Keratinocyte (primary cell): ENCODE measurements around the gene CDC42EP5. TPM values are rescaled to one million over a fixed set of nuclear protein-coding genes. Genes with fewer than 3 reads are reported as not detected.
A peak's percentile ranks its signal among the peaks of the same experiment; 100 is the strongest.

Experiments used
- DNase-seq: peaks from one replicate; pipeline ENCODE4 v3.0.0-alpha.2; 2011; ENCODE audit warnings: low read depth, missing footprints, low spot score
- FAIRE-seq: peaks from 2 replicates; lab custom pipeline; 2011; peaks lifted over from hg19 to GRCh38; lab: Jason Lieb, UNC
- H2AFZ ChIP-seq: 2 replicates; pipeline ENCODE4 v1.6.0; 2012; ENCODE audit warnings: low read length, control low read depth, inconsistent platforms; ENCODE audit not compliant: control insufficient read depth
- H3K27ac ChIP-seq: 2 replicates; pipeline ENCODE4 v1.5.1; 2011; ENCODE audit warnings: low read length; ENCODE audit not compliant: control insufficient read depth, insufficient read depth
- H3K27me3 ChIP-seq: 3 replicates; pipeline ENCODE4 v1.6.0; 2011; ENCODE audit warnings: low read length; ENCODE audit not compliant: control insufficient read depth, insufficient read depth; ENCODE audit errors: extremely low read depth
- H3K36me3 ChIP-seq, 2 experiments: 2 replicates in 1 of 2; 3 replicates in 1 of 2; pipeline ENCODE4 v1.5.1; 2011; ENCODE audit warnings: low read length in 2 of 2, mild to moderate bottlenecking in 1 of 2; ENCODE audit not compliant: control insufficient read depth in 2 of 2, insufficient read depth in 2 of 2; ENCODE audit errors: extremely low read depth in 1 of 2
- H3K4me1 ChIP-seq: 3 replicates; pipeline ENCODE4 v1.5.1; 2011; ENCODE audit warnings: low read length; ENCODE audit not compliant: control insufficient read depth, insufficient read depth; ENCODE audit errors: extremely low read depth
- H3K4me2 ChIP-seq: 3 replicates; pipeline ENCODE4 v1.6.0; 2011; ENCODE audit warnings: low read depth, low read length; ENCODE audit not compliant: control insufficient read depth, insufficient read depth; ENCODE audit errors: extremely low read depth
- H3K4me3 ChIP-seq, 3 experiments: fragments of 200-600 bp in 1 of 3; sonication (generic) in 1 of 3; 2 replicates in 2 of 3; 3 replicates in 1 of 3; pipeline ENCODE4 v1.5.1; 2011 to 2016; ENCODE audit warnings: low read length in 3 of 3, mild to moderate bottlenecking in 3 of 3, control low read depth in 2 of 3, inconsistent platforms in 1 of 3, low read depth in 1 of 3, mixed read lengths in 1 of 3, mixed run types in 1 of 3, moderate library complexity in 1 of 3; ENCODE audit not compliant: control insufficient read depth in 2 of 3, insufficient read depth in 2 of 3; ENCODE audit errors: extremely low read depth in 1 of 3
- H3K79me2 ChIP-seq: 2 replicates; pipeline ENCODE4 v1.6.0; 2012; ENCODE audit warnings: low read length; ENCODE audit not compliant: control insufficient read depth, insufficient read depth
- H3K9ac ChIP-seq: 3 replicates; pipeline ENCODE4 v1.6.0; 2011; ENCODE audit warnings: low read length; ENCODE audit not compliant: control insufficient read depth, insufficient read depth; ENCODE audit errors: extremely low read depth
- H3K9me1 ChIP-seq: 3 replicates; pipeline ENCODE4 v1.6.0; 2011; ENCODE audit warnings: low read length; ENCODE audit not compliant: control insufficient read depth, insufficient read depth; ENCODE audit errors: extremely low read depth
- H3K9me3 ChIP-seq: 2 replicates; pipeline ENCODE4 v1.5.1; 2012; ENCODE audit warnings: low read depth, low read length; ENCODE audit not compliant: control insufficient read depth
- H4K20me1 ChIP-seq: 3 replicates; pipeline ENCODE4 v1.6.0; 2011; ENCODE audit warnings: low read length; ENCODE audit not compliant: control insufficient read depth, insufficient read depth; ENCODE audit errors: extremely low read depth
- EZH2 ChIP-seq: IDR thresholded peaks from one replicate; pipeline ENCODE4 v1.6.1; 2012; ENCODE audit warnings: inconsistent platforms, mild to moderate bottlenecking, low read length, moderate library complexity
- dilution Hi-C: fragments of 300-500 bp; cut with MboI; formaldehyde crosslinking; loops from one replicate; pipeline ENCODE4 v1.7.0; 2020; ENCODE audit warnings: low sequenced_read_pairs; ENCODE audit not compliant: extremely low pct_ligation_motif_present
- polyA plus RNA-seq, 5 experiments: library from polyadenylated mRNA; depleted of rRNA in 3 of 5; stranded (reverse) in 3 of 5; stranded (forward) in 1 of 5; unstranded in 1 of 5; fragments of >200 nt; gene quantifications; 1 replicate in 1 of 5; 2 replicates in 3 of 5; 3 replicates in 1 of 5; pipeline versions ENCODE4 v1.2.1 to v1.2.3, GENCODE V29; 2011 to 2012; ENCODE audit warnings: missing spikeins in 2 of 5, low read depth in 1 of 5, low replicate concordance in 1 of 5
- TF ChIP-seq, protein P1 (sequence below), 3 experiments: IDR thresholded peaks in 1 of 3; conservative IDR thresholded peaks in 1 of 3; optimal IDR thresholded peaks in 1 of 3; 2 replicates in 2 of 3; 3 replicates in 1 of 3; pipeline versions ENCODE3 to v1.5.1; 2011; ENCODE audit warnings: low read length in 3 of 3, mild to moderate bottlenecking in 3 of 3, moderate library complexity in 2 of 3, control low read depth in 1 of 3, inconsistent platforms in 1 of 3; ENCODE audit not compliant: insufficient read depth in 2 of 3; ENCODE audit errors: extremely low read depth in 1 of 3

Gene CDC42EP5
- polyA plus RNA-seq, 1 donor (not counting 4 experiments of a cell fraction or from before 2014, with no cell fraction given): 8.6 TPM

DNA sequence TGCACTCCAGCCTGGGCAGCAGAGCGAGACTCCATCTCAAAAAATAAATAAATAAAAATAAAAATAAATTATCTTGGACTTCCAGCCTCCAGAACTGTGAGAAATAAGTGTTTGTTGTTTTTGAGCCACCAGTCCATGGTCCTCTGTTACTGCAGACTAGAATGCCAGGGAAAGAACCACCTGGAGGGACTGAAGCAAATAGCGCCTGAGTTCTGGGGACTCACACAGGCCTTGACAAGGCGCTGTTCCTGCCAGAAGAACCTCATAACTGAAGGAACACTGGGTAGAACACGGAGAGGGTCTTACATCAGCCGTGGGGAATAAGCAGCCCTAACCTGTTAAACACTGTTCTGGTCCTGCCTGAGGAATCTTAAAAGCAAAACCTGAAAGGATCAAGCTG lies 32.5 kb downstream of the CDC42EP5 start:
- H3K4me1 ChIP-seq: no peaks in the 10 kb centered on the region
- dilution Hi-C loops: no loop called here
- no peaks in the 10 kb centered on the region for H3K9me3 ChIP-seq
- H3K27me3 ChIP-seq: no peaks in the 10 kb centered on the region
- H3K27ac ChIP-seq: no peak overlapping the region
- H3K79me2 ChIP-seq: peaks cover under 1% of the 10 kb centered on the region
- TF ChIP-seq EZH2: no peak
- TF ChIP-seq, protein P1, sequence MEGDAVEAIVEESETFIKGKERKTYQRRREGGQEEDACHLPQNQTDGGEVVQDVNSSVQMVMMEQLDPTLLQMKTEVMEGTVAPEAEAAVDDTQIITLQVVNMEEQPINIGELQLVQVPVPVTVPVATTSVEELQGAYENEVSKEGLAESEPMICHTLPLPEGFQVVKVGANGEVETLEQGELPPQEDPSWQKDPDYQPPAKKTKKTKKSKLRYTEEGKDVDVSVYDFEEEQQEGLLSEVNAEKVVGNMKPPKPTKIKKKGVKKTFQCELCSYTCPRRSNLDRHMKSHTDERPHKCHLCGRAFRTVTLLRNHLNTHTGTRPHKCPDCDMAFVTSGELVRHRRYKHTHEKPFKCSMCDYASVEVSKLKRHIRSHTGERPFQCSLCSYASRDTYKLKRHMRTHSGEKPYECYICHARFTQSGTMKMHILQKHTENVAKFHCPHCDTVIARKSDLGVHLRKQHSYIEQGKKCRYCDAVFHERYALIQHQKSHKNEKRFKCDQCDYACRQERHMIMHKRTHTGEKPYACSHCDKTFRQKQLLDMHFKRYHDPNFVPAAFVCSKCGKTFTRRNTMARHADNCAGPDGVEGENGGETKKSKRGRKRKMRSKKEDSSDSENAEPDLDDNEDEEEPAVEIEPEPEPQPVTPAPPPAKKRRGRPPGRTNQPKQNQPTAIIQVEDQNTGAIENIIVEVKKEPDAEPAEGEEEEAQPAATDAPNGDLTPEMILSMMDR (optimal IDR thresholded peaks at IDR 0.05 in 1 of 3, IDR thresholded peaks at IDR 0.05 in 1 of 3, conservative IDR thresholded peaks at IDR 0.05 in 1 of 3; ENCODE audit: extremely low read depth in 1 of 3, insufficient read depth in 2 of 3, low read length in 3 of 3): no peak
- peaks cover under 1% of the 10 kb centered on the region for H4K20me1 ChIP-seq
- H3K4me2 ChIP-seq: no peak overlapping the region
- H3K36me3 ChIP-seq: peaks cover 5 to 10% of the 10 kb centered on the region in 2 experiments
- H3K9me1 ChIP-seq: no peaks in the 10 kb centered on the region
- FAIRE-seq (no peak), DNase-seq (no peak)
- no peak overlapping the region for H3K4me3 ChIP-seq
- no peak overlapping the region for H2AFZ ChIP-seq
- H3K9ac ChIP-seq: no peak overlapping the region

DNA sequence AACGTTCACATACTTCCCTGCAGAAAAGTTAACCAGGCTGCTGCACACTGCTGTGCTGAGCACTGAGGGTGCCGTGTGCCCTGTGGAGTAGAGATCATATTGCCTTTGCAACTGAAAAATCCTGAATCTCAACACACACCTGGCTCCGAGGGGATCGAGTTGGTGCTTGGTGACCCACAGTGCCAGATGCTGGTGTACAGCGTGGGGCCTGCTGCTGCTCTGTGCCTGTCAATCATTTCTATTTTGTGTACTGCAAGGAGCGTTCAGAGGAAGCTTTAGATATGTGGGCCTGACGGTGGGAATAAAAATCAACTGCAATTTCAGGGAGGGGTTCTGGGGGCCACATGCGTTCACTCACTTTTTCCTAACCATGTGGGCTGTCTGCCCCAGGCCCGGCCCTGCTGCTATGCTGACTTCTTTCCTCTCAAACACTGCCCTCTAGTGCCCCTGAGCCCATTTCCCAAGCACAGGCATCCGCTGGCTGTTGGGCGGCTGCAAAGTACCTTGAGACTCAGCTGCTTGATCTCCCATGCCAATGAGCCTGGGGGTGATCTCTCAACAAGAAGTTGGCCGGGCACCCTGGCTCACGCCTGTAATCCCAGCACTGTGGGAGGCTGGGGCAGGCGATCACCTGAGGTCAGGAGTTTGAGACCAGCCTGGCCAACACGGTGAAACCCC lies 33.8 kb downstream of the CDC42EP5 start:
- dilution Hi-C loops: no loop called here
- H3K27ac ChIP-seq: no peak overlapping the region
- no peaks in the 10 kb centered on the region for H4K20me1 ChIP-seq
- DNase-seq: no peak
- H3K9me1 ChIP-seq: no peaks in the 10 kb centered on the region
- H3K79me2 ChIP-seq: no peaks in the 10 kb centered on the region
- H3K36me3 ChIP-seq: peaks cover 0 to 5% of the 10 kb centered on the region in 2 experiments
- TF ChIP-seq EZH2: no peak
- TF ChIP-seq, protein P1 (optimal IDR thresholded peaks at IDR 0.05 in 1 of 3, IDR thresholded peaks at IDR 0.05 in 1 of 3, conservative IDR thresholded peaks at IDR 0.05 in 1 of 3; ENCODE audit: extremely low read depth in 1 of 3, insufficient read depth in 2 of 3, low read length in 3 of 3): peak; percentile 67 to 87 (median 72)
- no peak overlapping the region for H2AFZ ChIP-seq
- no peaks in the 10 kb centered on the region for H3K9me3 ChIP-seq
- no peak overlapping the region for H3K4me2 ChIP-seq
- H3K27me3 ChIP-seq: no peaks in the 10 kb centered on the region
- no peaks in the 10 kb centered on the region for H3K4me1 ChIP-seq
- no peak for FAIRE-seq
- H3K4me3 ChIP-seq: no peak overlapping the region
- H3K9ac ChIP-seq: no peak overlapping the region
